SK-N-SH (cell line): ENCODE data around the gene UTY. TPM values are rescaled to one million over a fixed set of nuclear protein-coding genes. Genes with fewer than 3 reads are reported as not detected.

Experiments used
- CTCF ChIA-PET: fragments of 300-600, 350-600 bp; formaldehyde crosslinking; extraction: SDS; loops from one replicate; lab custom pipeline; 2021; lab: Yijun Ruan, JAX
- POLR2A ChIA-PET: fragments of 350-600 bp; sonication (Branson Sonifier 250); formaldehyde crosslinking; extraction: SDS; loops from one replicate; lab custom pipeline; 2020; ENCODE audit warnings: antibody characterized with exemption, inconsistent platforms; lab: Yijun Ruan, JAX
- DNase-seq: peaks from one replicate; pipeline ENCODE4 v3.0.0; 2012
- H2AFZ ChIP-seq: fragments of 200-600 bp; sonication (generic); 2 replicates; pipeline ENCODE4 v1.8.1; 2016; ENCODE audit warnings: antibody characterized with exemption, mild to moderate bottlenecking, low read depth
- H3F3A ChIP-seq: fragments of 200-600 bp; sonication (generic); replicated peaks from 2 replicates; pipeline ENCODE3; 2016; ENCODE audit warnings: antibody characterized with exemption, mild to moderate bottlenecking; ENCODE audit not compliant: insufficient read depth
- H3K27ac ChIP-seq, 2 experiments: fragments of 200-500 bp in 1 of 2; fragments of 200-600 bp in 1 of 2; sonication (Bioruptor generic) in 1 of 2; sonication (generic), shearing (Covaris generic) in 1 of 2; 2 replicates each; pipeline versions ENCODE4 v1.5.1 to v1.6.1; 2014 to 2016; ENCODE audit warnings: low read depth in 2 of 2, inconsistent platforms in 1 of 2, low read length in 1 of 2, mild to moderate bottlenecking in 1 of 2, mixed read lengths in 1 of 2
- H3K27me3 ChIP-seq: fragments of 200-600 bp; sonication (generic), shearing (Covaris generic); 2 replicates; pipeline ENCODE4 v1.6.1; 2016; ENCODE audit warnings: mixed run types; ENCODE audit not compliant: insufficient read depth
- H3K36me3 ChIP-seq, 2 experiments: fragments of 200-500 bp in 1 of 2; fragments of 200-600 bp in 1 of 2; sonication (Bioruptor generic) in 1 of 2; sonication (generic) in 1 of 2; replicated peaks in 1 of 2; 2 replicates each; pipeline versions ENCODE3 to v1.5.1; 2014 to 2016; ENCODE audit warnings: low read length in 1 of 2, mild to moderate bottlenecking in 1 of 2; ENCODE audit not compliant: insufficient read depth in 2 of 2, control insufficient read depth in 1 of 2
- H3K4me1 ChIP-seq, 2 experiments: fragments of 200-500 bp in 1 of 2; fragments of 200-600 bp in 1 of 2; sonication (Bioruptor generic) in 1 of 2; sonication (generic), shearing (Covaris generic) in 1 of 2; 2 replicates each; pipeline versions ENCODE4 v1.5.1 to v1.6.1; 2014 to 2016; ENCODE audit warnings: low read depth in 1 of 2, low read length in 1 of 2, mixed run types in 1 of 2; ENCODE audit not compliant: insufficient read depth in 2 of 2, control insufficient read depth in 1 of 2
- H3K4me2 ChIP-seq: fragments of 200-600 bp; sonication (generic), shearing (Covaris generic); 2 replicates; pipeline ENCODE4 v1.6.1; 2017; ENCODE audit warnings: mixed run types
- H3K4me3 ChIP-seq, 2 experiments: fragments of 200-500 bp in 1 of 2; fragments of 200-600 bp in 1 of 2; sonication (Bioruptor generic) in 1 of 2; sonication (generic), shearing (Covaris generic) in 1 of 2; 2 replicates each; pipeline versions ENCODE4 v1.5.1 to v1.8.1; 2014 to 2016; ENCODE audit warnings: low read depth in 2 of 2, inconsistent platforms in 1 of 2, low read length in 1 of 2, mild to moderate bottlenecking in 1 of 2, mixed read lengths in 1 of 2, moderate library complexity in 1 of 2
- H3K79me2 ChIP-seq: fragments of 200-600 bp; sonication (generic); 2 replicates; pipeline ENCODE4 v1.8.1; 2017; ENCODE audit warnings: mild to moderate bottlenecking; ENCODE audit not compliant: insufficient read depth
- H3K9ac ChIP-seq: fragments of 200-600 bp; sonication (generic); 2 replicates; pipeline ENCODE4 v1.6.1; 2017; ENCODE audit warnings: mixed run types
- H3K9me2 ChIP-seq: fragments of 200-600 bp; sonication (generic); 2 replicates; pipeline ENCODE4 v1.6.1; 2017; ENCODE audit warnings: mixed run types
- H3K9me3 ChIP-seq: fragments of 200-600 bp; sonication (generic); 2 replicates; pipeline ENCODE4 v1.6.1; 2017; ENCODE audit warnings: mixed run types, mild to moderate bottlenecking, moderate library complexity
- H4K20me1 ChIP-seq: fragments of 200-600 bp; sonication (generic); 2 replicates; pipeline ENCODE4 v1.6.1; 2017; ENCODE audit warnings: mild to moderate bottlenecking, mixed run types; ENCODE audit not compliant: insufficient read depth
- CTCF ChIP-seq: fragments of 200-600 bp; sonication (generic); IDR thresholded peaks from 2 replicates; pipeline ENCODE4 v1.6.1; 2017; ENCODE audit warnings: antibody characterized with exemption, mild to moderate bottlenecking, moderate library complexity
- EP300 ChIP-seq, 2 experiments: IDR thresholded peaks; 2 replicates each; pipeline versions ENCODE4 v1.4.0 to v1.6.1; 2012; ENCODE audit warnings: borderline replicate concordance in 1 of 2, low read depth in 1 of 2, low read length in 1 of 2
- FOXJ3 ChIP-seq: sonication (generic); formaldehyde crosslinking; IDR thresholded peaks from 2 replicates; pipeline ENCODE4 v1.5.1; 2020; ENCODE audit warnings: mild to moderate bottlenecking, missing genetic modification reagents
- GABPA ChIP-seq: IDR thresholded peaks from 2 replicates; pipeline ENCODE4 v1.4.0; 2012; ENCODE audit warnings: low read depth, mild to moderate bottlenecking
- IRF3 ChIP-seq: fragments of 150-350 bp; IDR thresholded peaks from 2 replicates; pipeline ENCODE4 v1.6.1; 2016; ENCODE audit warnings: mild to moderate bottlenecking, low read depth, low read length
- MEF2A ChIP-seq: IDR thresholded peaks from 2 replicates; pipeline ENCODE4 v1.4.0; 2012; ENCODE audit warnings: low read depth, borderline replicate concordance
- MXI1 ChIP-seq: IDR thresholded peaks from 2 replicates; pipeline ENCODE4 v1.6.1; 2012; ENCODE audit warnings: mild to moderate bottlenecking, low read depth, low read length, improper control_type of control experiment
- PBX3 ChIP-seq: IDR thresholded peaks from 2 replicates; pipeline ENCODE4; 2012
- POLR2AphosphoS5 ChIP-seq: IDR thresholded peaks from 2 replicates; pipeline ENCODE4 v1.6.1; 2012; ENCODE audit warnings: low read depth, low read length
- SIN3A ChIP-seq: IDR thresholded peaks from 2 replicates; pipeline ENCODE4 v1.6.1; 2012; ENCODE audit warnings: low read depth, mild to moderate bottlenecking, low read length, moderate library complexity, borderline replicate concordance
- TAF1 ChIP-seq: IDR thresholded peaks from 2 replicates; pipeline ENCODE4 v1.6.1; 2012; ENCODE audit warnings: low read depth, mild to moderate bottlenecking, low read length, moderate library complexity, borderline replicate concordance
- TEAD4 ChIP-seq: IDR thresholded peaks from 2 replicates; pipeline ENCODE4 v1.4.0; 2012; ENCODE audit warnings: mild to moderate bottlenecking, borderline replicate concordance; ENCODE audit not compliant: insufficient read depth
- USF2 ChIP-seq: fragments of 150-350 bp; IDR thresholded peaks from 2 replicates; pipeline ENCODE4 v1.6.1; 2017; ENCODE audit warnings: antibody characterized with exemption, low read length, low read depth, borderline replicate concordance
- WGBS: methylation state at CpG from one replicate; pipeline ENCODE4 v1.1.6; 2017; ENCODE audit warnings: low lambda C conversion rate; 5-methylcytosine and 5-hydroxymethylcytosine counted together
- polyA plus RNA-seq, 3 experiments: library from polyadenylated mRNA; depleted of rRNA; stranded (reverse); fragments of >200 nt; gene quantifications; 2 replicates each; pipeline ENCODE4 v1.2.3, GENCODE V29; 2012

The UTY gene
- polyA plus RNA-seq, 1 of the 3 experiments (the other 2 are of a cell fraction): not detected

GRCh38 chrY:13398876-13399275 is 81.0 kb downstream of the UTY start:
- DNase-seq: no peak
- Histone ChIP-seq H3K27me3 (no peaks in the 10 kb centered on the region), H3K9me3 (no peaks in the 10 kb centered on the region)
- TF ChIP-seq SIN3A: no peak
- TF ChIP-seq TAF1: no peak
- no peak for TF ChIP-seq PBX3
- no peak for TF ChIP-seq MXI1
- no peak for TF ChIP-seq POLR2AphosphoS5
- no peak for TF ChIP-seq TEAD4
- no peak for TF ChIP-seq EP300 (IDR thresholded peaks at IDR 0.05; ENCODE audit: borderline replicate concordance in 1 of 2, low read depth in 1 of 2, low read length in 1 of 2)
- no peak for TF ChIP-seq GABPA
- no peak for TF ChIP-seq USF2
- no peak for TF ChIP-seq FOXJ3
- no peak for TF ChIP-seq CTCF
- no peak for TF ChIP-seq MEF2A
- TF ChIP-seq IRF3: no peak
- TF ChIP-seq, all 33 proteins: peak for 0
- ChIA-PET POLR2A (no interaction called here), CTCF (no interaction called here)
- no peak overlapping the region for H3K27ac ChIP-seq
- no peaks in the 10 kb centered on the region for H4K20me1 ChIP-seq
- WGBS: no CpG with 5 or more reads among the region's 2 CpGs
- no peak overlapping the region for H3K9ac ChIP-seq
- H3F3A ChIP-seq: no peaks in the 10 kb centered on the region
- H2AFZ ChIP-seq: no peak overlapping the region
- H3K4me2 ChIP-seq: no peak overlapping the region
- no peaks in the 10 kb centered on the region for H3K36me3 ChIP-seq
- no peaks in the 10 kb centered on the region for H3K9me2 ChIP-seq
- no peaks in the 10 kb centered on the region for H3K79me2 ChIP-seq
- H3K4me1 ChIP-seq: no peaks in the 10 kb centered on the region
- H3K4me3 ChIP-seq: no peak overlapping the region
